Large intestine (tissue), 3 donors: ENCODE measurements around the gene CSGALNACT2. TPM values are rescaled to one million over a fixed set of nuclear protein-coding genes. Genes with fewer than 3 reads are reported as not detected.

Experiments used
- DNase-seq, 2 donors: peaks; one replicate each; pipeline versions ENCODE4 v3.0.0 to v3.0.0-alpha.2; 2013
- H3K27ac ChIP-seq: one replicate; pipeline ENCODE4 v1.5.1; 2013; ENCODE audit warnings: low read length
- H3K27me3 ChIP-seq: 2 replicates; pipeline ENCODE4 v1.6.1; 2013; ENCODE audit warnings: low read length; ENCODE audit not compliant: control insufficient read depth, insufficient read depth
- H3K36me3 ChIP-seq: 2 replicates; pipeline ENCODE4 v1.6.1; 2013; ENCODE audit warnings: low read length; ENCODE audit not compliant: control insufficient read depth, insufficient read depth
- H3K4me1 ChIP-seq: one replicate; pipeline ENCODE4 v1.6.1; 2013; ENCODE audit warnings: low read length; ENCODE audit not compliant: control insufficient read depth, insufficient read depth
- H3K4me3 ChIP-seq: one replicate; pipeline ENCODE4 v1.5.1; 2013; ENCODE audit warnings: low read length
- H3K9me3 ChIP-seq: one replicate; pipeline ENCODE4 v1.6.1; 2013; ENCODE audit warnings: mild to moderate bottlenecking, low read depth, low read length, moderate library complexity; ENCODE audit not compliant: control insufficient read depth
- WGBS: methylation state at CpG from one replicate; pipeline ENCODE4 v1.1.5; 2013; ENCODE audit warnings: low lambda C conversion rate; ENCODE audit not compliant: insufficient coverage; 5-methylcytosine and 5-hydroxymethylcytosine counted together
- polyA plus RNA-seq: library from polyadenylated mRNA; unstranded; fragments of 120-200 nt; gene quantifications from one replicate; pipeline ENCODE4 v1.2.1, GENCODE V29; 2013

Gene CSGALNACT2
- polyA plus RNA-seq, 1 donor = 18.2 TPM

DNA sequence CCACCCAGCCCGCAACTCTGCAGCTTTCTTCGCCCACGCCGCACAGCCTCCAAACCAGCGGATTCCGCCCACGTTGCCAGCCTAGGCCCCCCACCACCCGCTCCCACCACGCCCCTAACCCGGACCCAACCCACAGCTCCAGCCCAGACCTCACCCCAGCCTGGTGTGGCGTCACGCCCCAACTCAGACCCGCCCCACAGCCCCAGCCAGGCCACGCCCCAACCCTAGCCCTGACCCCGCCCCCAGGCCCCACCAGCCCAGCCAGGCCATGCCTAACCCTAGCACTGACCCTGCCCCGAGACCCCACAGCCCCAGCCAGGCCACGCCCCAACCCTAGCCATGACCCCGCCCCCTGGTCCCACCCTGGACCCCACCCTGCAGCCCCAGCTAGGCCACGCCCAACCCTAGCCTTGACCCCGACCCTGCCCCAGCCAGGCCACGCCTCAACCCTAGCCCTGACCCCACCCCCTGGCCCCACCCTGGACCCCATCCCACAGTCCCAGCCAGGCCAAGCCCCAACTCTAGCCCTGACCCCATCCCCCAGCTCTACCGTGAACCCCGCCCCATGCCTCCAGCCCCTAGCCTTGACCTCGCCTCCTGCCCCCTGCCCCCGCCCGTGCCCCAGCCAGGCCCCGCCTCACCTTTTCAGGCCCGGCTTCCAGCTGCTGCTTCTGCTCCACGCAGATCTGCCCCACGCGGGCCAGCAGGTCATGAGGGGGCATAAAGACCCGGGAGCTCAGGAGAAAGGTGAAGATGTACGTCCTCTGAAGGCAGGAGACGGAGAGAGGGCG is 64.6 kb downstream of the CSGALNACT2 start:
- H3K36me3 ChIP-seq = no peaks in the 10 kb centered on the region
- H3K27me3 ChIP-seq = no peaks in the 10 kb centered on the region
- DNase-seq = no peak
- 39% methylated on average over 3 of the region's 35 CpGs for WGBS
- H3K27ac ChIP-seq = no peak overlapping the region
- H3K4me1 ChIP-seq = peaks cover 4% of the 10 kb centered on the region
- peak overlapping the region; percentile 30 for H3K4me3 ChIP-seq
- no peaks in the 10 kb centered on the region for H3K9me3 ChIP-seq

DNA sequence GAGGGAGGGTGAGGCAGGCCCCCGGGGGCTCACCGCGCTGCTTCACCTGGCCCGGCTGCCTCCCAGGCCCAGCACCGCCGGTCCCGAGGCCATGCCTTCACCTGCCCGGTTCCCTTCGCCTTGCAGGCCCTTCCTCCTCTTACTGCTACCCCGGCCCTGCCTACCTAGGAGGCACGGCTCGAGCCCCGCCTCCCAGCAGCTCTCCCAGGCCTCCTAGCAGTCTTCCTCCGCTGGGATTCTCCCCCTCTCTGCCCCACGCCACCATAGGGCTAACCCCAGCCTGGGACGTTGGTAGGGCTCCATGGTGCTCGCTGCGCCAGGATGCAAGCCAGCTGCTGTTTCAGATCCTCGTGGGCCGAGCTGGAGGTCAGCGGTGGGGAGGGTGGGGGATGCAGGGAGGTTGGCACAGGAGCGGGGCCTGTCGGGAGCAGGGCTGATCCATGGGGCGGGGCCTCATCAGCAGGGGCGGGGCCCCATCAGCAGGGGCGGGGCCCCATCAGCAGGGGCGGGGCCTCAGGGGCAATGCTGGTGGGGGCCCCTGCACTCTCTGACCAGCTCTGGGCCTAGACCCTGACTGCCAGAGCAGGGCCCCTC is 65.3 kb downstream of the CSGALNACT2 start:
- Histone ChIP-seq H3K4me3 (peak overlapping the region; percentile 18), H3K27ac (no peak overlapping the region), H3K9me3 (no peaks in the 10 kb centered on the region), H3K36me3 (no peaks in the 10 kb centered on the region), H3K27me3 (no peaks in the 10 kb centered on the region), H3K4me1 (peaks cover 4% of the 10 kb centered on the region)
- WGBS = no CpG with 5 or more reads among the region's 27 CpGs
- peak in 1 of 2 donors; percentile 46 for DNase-seq

DNA sequence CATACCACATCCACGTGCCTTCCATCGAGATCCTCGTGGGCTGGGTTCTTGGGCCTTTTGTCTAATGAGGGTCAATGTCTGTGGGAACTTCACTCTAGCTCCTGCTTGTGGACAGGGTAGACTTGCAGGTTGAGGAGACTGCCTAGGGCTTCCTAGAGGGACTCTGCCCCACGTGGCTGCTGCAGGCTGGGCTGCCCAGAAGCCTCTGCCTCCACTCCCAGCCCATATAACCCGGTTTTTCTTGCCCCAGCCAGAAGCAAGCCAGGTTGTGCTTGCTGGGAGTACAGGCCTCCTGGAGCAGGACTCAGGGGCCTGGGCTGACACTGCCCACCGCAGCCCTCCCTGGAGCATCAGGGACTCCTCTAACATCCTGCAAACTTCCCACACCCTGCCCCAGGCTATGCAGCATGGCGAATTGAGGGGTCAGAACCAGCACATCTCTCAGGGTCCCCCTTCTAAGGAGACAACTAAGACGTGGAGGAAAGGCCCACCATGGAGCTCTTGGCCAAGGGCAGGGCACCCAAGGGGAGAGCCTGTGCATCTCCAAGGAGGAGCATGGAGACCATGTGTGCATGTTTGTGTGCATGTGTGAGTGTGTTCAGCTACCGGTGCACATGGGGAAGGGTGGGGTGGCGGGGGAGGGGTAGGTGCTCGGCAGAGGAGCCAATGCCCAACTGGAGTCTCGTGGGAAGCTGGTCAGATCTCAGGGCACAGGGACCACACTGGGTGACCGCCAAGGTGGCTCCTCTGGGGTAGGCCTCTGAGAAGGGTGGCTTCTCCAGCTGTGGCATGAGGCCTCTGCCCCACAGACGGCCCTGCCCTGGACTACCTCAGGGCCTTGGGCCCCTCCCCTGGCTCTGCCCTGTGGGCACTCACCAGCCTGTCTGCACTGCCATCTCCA is 66.0 kb downstream of the CSGALNACT2 start:
- Histone ChIP-seq H3K27ac (no peak overlapping the region), H3K4me3 (no peak overlapping the region), H3K27me3 (no peaks in the 10 kb centered on the region), H3K4me1 (peaks cover 4% of the 10 kb centered on the region), H3K9me3 (no peaks in the 10 kb centered on the region), H3K36me3 (no peaks in the 10 kb centered on the region)
- no CpG with 5 or more reads among the region's 14 CpGs for WGBS
- no peak for DNase-seq

DNA sequence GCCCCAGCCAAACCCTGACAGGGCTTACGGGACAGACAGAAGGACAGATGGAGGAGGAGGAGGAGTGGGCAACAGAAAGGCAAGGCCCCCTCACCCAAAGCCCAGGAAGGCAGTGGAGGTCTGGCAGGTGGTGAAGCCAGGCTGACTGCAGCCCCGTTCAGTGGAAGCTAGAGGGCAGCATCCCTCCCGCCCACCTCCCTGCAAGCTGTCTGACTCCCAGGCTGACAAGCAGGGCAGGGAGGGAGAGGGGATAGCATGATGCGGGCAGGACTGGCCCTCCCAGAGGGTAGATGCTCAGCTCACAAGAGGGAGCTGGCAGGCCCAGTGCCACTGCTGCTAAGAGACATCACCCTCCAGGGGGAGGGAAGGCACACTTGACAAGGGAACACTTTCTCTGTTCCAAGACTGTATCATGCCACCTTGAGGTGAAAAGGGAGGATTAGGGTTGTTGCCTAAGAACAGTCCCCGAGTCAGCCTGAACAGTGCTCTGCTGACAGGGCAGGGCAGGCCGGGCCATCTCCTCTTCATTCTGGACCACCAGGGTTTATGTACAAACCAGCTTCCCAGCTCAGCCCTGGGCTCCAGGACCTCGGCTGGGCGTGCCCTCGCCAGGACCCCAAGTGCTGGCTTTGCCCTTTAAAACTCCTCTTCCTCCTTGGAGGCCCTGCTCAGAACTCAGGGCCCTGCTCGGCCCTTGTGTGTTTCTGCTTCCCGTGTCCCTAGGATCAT is 66.9 kb downstream of the CSGALNACT2 start:
- Histone ChIP-seq H3K9me3 (no peaks in the 10 kb centered on the region), H3K27me3 (no peaks in the 10 kb centered on the region), H3K4me3 (no peak overlapping the region), H3K27ac (no peak overlapping the region), H3K36me3 (no peaks in the 10 kb centered on the region), H3K4me1 (peaks cover 4% of the 10 kb centered on the region)
- no CpG with 5 or more reads among the region's 11 CpGs for WGBS
- DNase-seq = peak; percentile 36 to 52

DNA sequence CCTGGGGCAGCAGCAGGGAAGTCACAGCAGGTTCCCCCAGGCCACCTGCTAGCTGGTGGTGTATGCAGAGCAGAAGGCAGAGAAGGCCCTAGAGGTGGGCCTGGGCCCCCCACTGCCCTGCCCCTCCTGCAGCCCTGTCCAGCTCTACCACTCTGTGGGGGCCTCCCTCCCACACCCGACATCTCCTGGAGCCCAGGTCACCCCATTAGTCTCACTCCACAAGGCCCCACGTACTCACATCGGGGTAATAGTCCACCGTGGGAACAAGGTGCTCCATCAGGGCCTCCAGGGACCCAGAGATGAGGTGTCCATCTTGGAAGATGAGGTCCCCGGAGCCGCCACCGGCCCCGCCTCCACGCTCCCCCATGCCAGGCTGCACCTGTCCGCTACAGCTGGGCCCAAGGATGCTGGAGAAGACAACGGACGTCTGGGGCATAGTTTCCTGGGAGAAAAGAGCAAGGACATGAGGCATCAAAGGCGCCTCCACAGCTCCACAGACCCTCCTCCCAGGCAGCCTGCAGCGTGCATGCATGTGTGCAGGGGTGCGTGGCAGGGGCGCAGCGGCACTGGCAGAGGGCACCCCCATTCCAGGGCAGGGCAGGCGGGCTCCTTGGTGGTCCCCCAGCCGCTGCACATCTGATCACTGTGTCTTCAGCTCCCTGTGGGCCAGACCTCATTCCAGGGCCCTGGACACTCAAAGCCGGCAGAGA is 67.6 kb downstream of the CSGALNACT2 start:
- DNase-seq = no peak
- Histone ChIP-seq H3K27me3 (no peaks in the 10 kb centered on the region), H3K36me3 (no peaks in the 10 kb centered on the region), H3K4me3 (no peak overlapping the region), H3K9me3 (no peaks in the 10 kb centered on the region), H3K4me1 (peaks cover 4% of the 10 kb centered on the region), H3K27ac (no peak overlapping the region)
- no CpG with 5 or more reads among the region's 20 CpGs for WGBS

DNA sequence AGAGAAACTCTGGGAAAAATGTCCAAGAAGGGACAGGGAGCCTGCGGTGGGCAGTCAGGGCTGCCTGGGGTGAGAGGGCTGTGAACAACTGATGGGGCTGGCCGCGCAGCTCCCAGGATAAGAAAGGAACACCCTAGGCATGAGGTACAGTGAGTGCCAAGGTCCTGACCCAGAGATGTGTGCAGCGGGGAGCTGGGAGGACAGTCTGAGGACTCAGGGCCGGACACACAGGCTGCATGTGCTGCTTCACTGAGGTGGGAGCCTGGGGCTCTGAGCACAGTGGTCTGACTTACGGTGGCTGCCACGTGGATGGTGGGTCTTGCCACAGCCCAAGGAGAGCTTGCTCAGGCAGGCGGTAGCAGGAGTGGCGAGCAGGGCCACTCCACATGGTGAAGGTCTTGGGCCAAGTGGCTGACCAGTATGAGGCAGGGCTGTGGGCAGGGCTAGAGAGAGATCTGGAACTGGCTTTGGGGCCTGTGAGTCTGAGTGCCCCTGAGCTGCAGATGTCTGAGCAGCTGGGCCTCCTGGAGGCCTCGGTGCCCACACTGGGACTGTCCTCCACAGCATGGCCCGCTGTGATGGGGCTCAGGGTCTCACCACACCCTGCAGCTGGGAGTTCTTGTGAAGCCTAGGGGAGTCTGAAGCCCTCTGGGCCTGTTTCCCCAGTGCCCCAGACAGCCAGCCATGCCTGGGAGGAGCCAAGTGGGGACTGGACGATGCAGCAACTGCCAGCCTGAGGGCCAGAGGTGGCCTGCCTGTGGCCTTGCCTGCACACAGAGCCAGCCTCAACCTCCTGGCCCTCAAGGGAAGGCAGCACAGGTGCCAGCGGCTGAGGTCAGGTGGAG is 68.4 kb downstream of the CSGALNACT2 start:
- no peaks in the 10 kb centered on the region for H3K36me3 ChIP-seq
- no peak overlapping the region for H3K4me3 ChIP-seq
- no peak for DNase-seq
- no peaks in the 10 kb centered on the region for H3K9me3 ChIP-seq
- no peaks in the 10 kb centered on the region for H3K27me3 ChIP-seq
- peaks cover 3% of the 10 kb centered on the region for H3K4me1 ChIP-seq
- WGBS = no CpG with 5 or more reads among the region's 13 CpGs
- no peak overlapping the region for H3K27ac ChIP-seq

DNA sequence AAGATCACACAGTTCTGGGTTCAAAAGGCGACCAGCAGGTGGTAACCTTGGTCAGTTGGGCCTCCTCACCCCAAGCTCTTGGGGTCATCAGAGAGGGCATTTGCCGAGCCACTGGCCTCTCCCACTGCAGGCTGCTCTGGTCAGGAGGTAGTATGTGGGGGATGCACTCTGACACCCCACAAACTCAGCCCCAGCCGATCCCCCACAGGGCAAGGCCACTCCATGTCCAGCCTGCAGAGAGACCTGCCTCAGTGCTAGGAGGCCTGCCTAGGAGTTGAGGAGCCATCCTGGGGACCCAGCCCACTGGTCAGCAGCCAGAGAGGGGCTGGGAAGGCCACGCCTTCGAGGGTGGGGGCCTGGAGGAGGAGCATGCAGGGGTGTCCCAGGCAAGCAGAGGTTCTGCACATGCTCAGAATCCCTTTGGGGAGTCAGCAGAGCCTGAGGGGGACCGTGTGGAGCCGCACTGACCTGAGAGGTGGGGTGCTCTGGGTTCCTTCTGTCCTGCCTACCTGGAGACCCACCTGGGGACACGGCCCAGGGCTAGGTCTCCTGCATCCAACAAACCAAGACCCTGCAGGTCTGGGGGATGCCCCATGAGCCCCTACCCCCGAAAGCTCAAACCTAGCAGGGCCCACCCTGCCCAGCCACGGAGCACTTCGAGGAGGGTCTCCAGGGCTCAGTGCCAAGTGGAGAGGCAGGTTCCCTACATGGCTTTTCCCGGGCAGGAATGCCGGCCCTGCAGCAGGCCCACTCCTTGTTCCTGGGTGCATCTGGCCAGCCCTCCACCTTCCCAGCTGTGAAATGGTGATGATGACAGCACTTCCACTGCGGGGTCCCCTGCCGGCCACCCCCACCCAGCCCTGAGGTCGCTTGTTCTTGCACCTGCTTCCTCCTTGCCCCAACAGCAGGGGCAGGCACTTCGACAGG is 70.2 kb downstream of the CSGALNACT2 start:
- Histone ChIP-seq H3K9me3 (no peaks in the 10 kb centered on the region), H3K4me1 (no peaks in the 10 kb centered on the region), H3K27ac (no peak overlapping the region), H3K4me3 (no peak overlapping the region), H3K36me3 (no peaks in the 10 kb centered on the region), H3K27me3 (no peaks in the 10 kb centered on the region)
- WGBS = no CpG with 5 or more reads among the region's 17 CpGs
- DNase-seq = no peak

DNA sequence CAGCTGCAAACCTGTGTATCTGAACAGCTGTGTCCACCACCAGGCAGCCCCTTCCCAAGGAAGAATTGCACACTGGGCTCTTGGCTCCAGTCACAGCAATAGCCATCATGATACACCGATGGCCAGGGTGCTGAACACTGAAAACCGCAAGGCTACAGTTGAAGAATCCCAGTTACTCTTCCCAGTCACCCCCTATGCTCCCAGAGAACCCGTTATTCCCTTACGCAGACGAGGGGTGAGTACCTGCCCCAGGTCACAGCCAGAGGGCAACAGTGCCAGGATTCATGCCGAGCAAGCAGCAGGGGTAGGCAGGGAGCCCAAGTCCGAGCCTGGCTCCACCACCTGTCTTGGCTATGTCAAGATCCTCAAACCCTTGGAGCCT is 70.8 kb downstream of the CSGALNACT2 start:
- WGBS = no CpG with 5 or more reads among the region's 7 CpGs
- Histone ChIP-seq H3K27me3 (no peaks in the 10 kb centered on the region), H3K4me3 (no peak overlapping the region), H3K9me3 (no peaks in the 10 kb centered on the region), H3K36me3 (no peaks in the 10 kb centered on the region), H3K4me1 (no peaks in the 10 kb centered on the region), H3K27ac (no peak overlapping the region)
- DNase-seq = no peak
